Endothelial cell of umbilical vein (primary cell): ENCODE measurements around the gene RNASEH2B. TPM values are rescaled to one million over a fixed set of nuclear protein-coding genes. Genes with fewer than 3 reads are reported as not detected.

Experiments
- BruUV-seq: library from RNA; stranded (reverse); fragments of 400-500 nt; replicated peaks from 2 replicates; lab custom pipeline; 2021; lab: Mats Ljungman, UMichigan
- CTCF ChIA-PET: fragments of 300-600, 350-600 bp; sonication (Branson Sonifier 250); formaldehyde crosslinking; loops from one replicate; lab custom pipeline; 2021; ENCODE audit warnings: antibody characterized with exemption, inconsistent platforms; lab: Charles Lee
- POLR2A ChIA-PET: fragments of 300-600, 350-600 bp; sonication (Branson Sonifier 250); formaldehyde crosslinking; loops from one replicate; lab custom pipeline; 2021; ENCODE audit warnings: antibody characterized with exemption, inconsistent platforms; lab: Charles Lee
- DNase-seq: peaks from one replicate; pipeline ENCODE4 v3.0.0-alpha.2; 2011; ENCODE audit warnings: low read depth, low spot score
- FAIRE-seq: peaks from 2 replicates; lab custom pipeline; 2011; peaks lifted over from hg19 to GRCh38; lab: Jason Lieb, UNC
- H2AFZ ChIP-seq: 2 replicates; pipeline ENCODE4 v1.6.0; 2012; ENCODE audit warnings: low read depth, low read length, control low read depth, inconsistent platforms
- H3K27ac ChIP-seq: 2 replicates; pipeline ENCODE4 v1.5.1; 2011; ENCODE audit warnings: low read depth, mild to moderate bottlenecking, control low read depth, low read length, moderate library complexity; ENCODE audit not compliant: insufficient read depth
- H3K27me3 ChIP-seq, 2 experiments: 2 replicates each; pipeline versions ENCODE4 v1.6.0 to v1.6.1; 2011; ENCODE audit warnings: low read length in 2 of 2, mixed read lengths in 1 of 2; ENCODE audit not compliant: control insufficient read depth in 2 of 2, insufficient read depth in 2 of 2
- H3K36me3 ChIP-seq, 2 experiments: 2 replicates in 1 of 2; 3 replicates in 1 of 2; pipeline ENCODE4 v1.5.1; 2011; ENCODE audit warnings: low read length in 2 of 2, mild to moderate bottlenecking in 1 of 2, moderate library complexity in 1 of 2; ENCODE audit not compliant: control insufficient read depth in 2 of 2, insufficient read depth in 2 of 2; ENCODE audit errors: extremely low read depth in 1 of 2
- H3K4me1 ChIP-seq: 3 replicates; pipeline ENCODE4 v1.5.1; 2011; ENCODE audit warnings: mild to moderate bottlenecking, low read length; ENCODE audit not compliant: control insufficient read depth, insufficient read depth; ENCODE audit errors: extremely low read depth
- H3K4me2 ChIP-seq: 2 replicates; pipeline ENCODE4 v1.6.1; 2011; ENCODE audit warnings: low read length, control low read depth, mixed read lengths; ENCODE audit not compliant: insufficient read depth
- H3K4me3 ChIP-seq, 3 experiments: fragments of 200-600 bp in 1 of 3; sonication (generic), shearing (Covaris generic) in 1 of 3; replicated peaks in 1 of 3; 2 replicates each; pipeline ENCODE4 v1.5.1; 2011 to 2016; ENCODE audit warnings: control low read depth in 3 of 3, low read length in 3 of 3, mild to moderate bottlenecking in 2 of 3, inconsistent platforms in 1 of 3, low read depth in 1 of 3, moderate library complexity in 1 of 3; ENCODE audit not compliant: insufficient read depth in 1 of 3
- H3K79me2 ChIP-seq: 2 replicates; pipeline ENCODE4 v1.6.0; 2012; ENCODE audit warnings: low read length, inconsistent platforms; ENCODE audit not compliant: control insufficient read depth, insufficient read depth
- H3K9ac ChIP-seq: replicated peaks from 2 replicates; pipeline ENCODE3; 2011; ENCODE audit warnings: low read length, control low read depth; ENCODE audit not compliant: insufficient read depth; ENCODE audit errors: extremely low read depth
- H3K9me1 ChIP-seq: replicated peaks from 3 replicates; pipeline ENCODE4 v1.6.0; 2011; ENCODE audit warnings: mild to moderate bottlenecking, low read length; ENCODE audit not compliant: control insufficient read depth, insufficient read depth; ENCODE audit errors: extremely low read depth
- H3K9me3 ChIP-seq: replicated peaks from 2 replicates; pipeline ENCODE4 v1.5.1; 2012; ENCODE audit warnings: low read length, inconsistent platforms; ENCODE audit not compliant: control insufficient read depth, insufficient read depth
- H4K20me1 ChIP-seq: replicated peaks from 2 replicates; pipeline ENCODE3; 2011; ENCODE audit warnings: mild to moderate bottlenecking, low read length; ENCODE audit not compliant: control insufficient read depth, insufficient read depth; ENCODE audit errors: extremely low read depth
- CTCF ChIP-seq, 2 donors: IDR thresholded peaks; 1 replicate in 1 of 2; 2 replicates in 1 of 2; pipeline ENCODE4 v1.5.1; 2011; ENCODE audit warnings: low read length in 2 of 2, mild to moderate bottlenecking in 2 of 2, moderate library complexity in 2 of 2, control low read depth in 1 of 2, inconsistent platforms in 1 of 2, low read depth in 1 of 2; ENCODE audit not compliant: insufficient read depth in 1 of 2; ENCODE audit errors: extremely low read depth in 1 of 2
- EZH2 ChIP-seq: IDR thresholded peaks from 2 replicates; pipeline ENCODE4 v1.6.1; 2012; ENCODE audit warnings: borderline replicate concordance, low read depth, mild to moderate bottlenecking, moderate library complexity, low read length, inconsistent platforms; ENCODE audit not compliant: severe bottlenecking
- FOS ChIP-seq: IDR thresholded peaks from 2 replicates; pipeline ENCODE4 v1.6.1; 2011; ENCODE audit warnings: mild to moderate bottlenecking, low read length, moderate library complexity, borderline replicate concordance; ENCODE audit not compliant: insufficient read depth
- GATA2 ChIP-seq: IDR thresholded peaks from 2 replicates; pipeline ENCODE4 v1.7.0; 2011; ENCODE audit warnings: low read depth, mild to moderate bottlenecking, moderate library complexity, mixed read lengths, low read length; ENCODE audit not compliant: insufficient read length, insufficient read depth
- JUN ChIP-seq: IDR thresholded peaks from 2 replicates; pipeline ENCODE4 v1.6.1; 2011; ENCODE audit warnings: borderline replicate concordance, low read depth; ENCODE audit not compliant: insufficient read length, insufficient read depth
- MYC ChIP-seq: IDR thresholded peaks from one replicate; pipeline ENCODE4 v1.6.1; 2011; ENCODE audit warnings: mild to moderate bottlenecking, low read depth, low read length
- POLR2A ChIP-seq: IDR thresholded peaks from 2 replicates; pipeline ENCODE4 v1.6.1; 2012; ENCODE audit warnings: low read depth, mild to moderate bottlenecking, control low read depth, low read length
- POLR2AphosphoS5 ChIP-seq: IDR thresholded peaks from 2 replicates; pipeline ENCODE4 v1.6.1; 2012; ENCODE audit warnings: low read depth, mild to moderate bottlenecking, control low read depth, low read length, moderate library complexity; ENCODE audit not compliant: insufficient read depth
- dilution Hi-C: fragments of 300-500 bp; cut with MboI; formaldehyde crosslinking; loops from one replicate; pipeline ENCODE4 v1.15.0; 2019; ENCODE audit warnings: low sequenced_read_pairs; ENCODE audit not compliant: extremely low pct_ligation_motif_present
- intact Hi-C: fragments of 100-400 bp; cut with micrococcal nuclease; formaldehyde crosslinking; loops from one replicate; pipeline ENCODE4 v1.10.0; 2022
- polyA plus RNA-seq, 4 experiments: library from polyadenylated mRNA; depleted of rRNA in 3 of 4; stranded (reverse) in 3 of 4; unstranded in 1 of 4; fragments of >200 nt; gene quantifications; 2 replicates each; pipeline versions ENCODE4 v1.2.1 to v1.2.3, GENCODE V29; 2011 to 2012; ENCODE audit warnings: missing spikeins in 1 of 4
- total RNA-seq: library from RNA; stranded (reverse); gene quantifications from 2 replicates; pipeline ENCODE4 v1.2.3, GENCODE V29; 2021
- TF ChIP-seq, protein P1 (sequence below): IDR thresholded peaks from 2 replicates; pipeline ENCODE4 v1.6.1; 2011; ENCODE audit not compliant: insufficient read depth, insufficient read length

RNASEH2B gene
- total and polyA plus RNA-seq, 2 donors (not counting 3 experiments of a cell fraction or from before 2014, with no cell fraction given) = 8.9 to 25.1 TPM

DNA sequence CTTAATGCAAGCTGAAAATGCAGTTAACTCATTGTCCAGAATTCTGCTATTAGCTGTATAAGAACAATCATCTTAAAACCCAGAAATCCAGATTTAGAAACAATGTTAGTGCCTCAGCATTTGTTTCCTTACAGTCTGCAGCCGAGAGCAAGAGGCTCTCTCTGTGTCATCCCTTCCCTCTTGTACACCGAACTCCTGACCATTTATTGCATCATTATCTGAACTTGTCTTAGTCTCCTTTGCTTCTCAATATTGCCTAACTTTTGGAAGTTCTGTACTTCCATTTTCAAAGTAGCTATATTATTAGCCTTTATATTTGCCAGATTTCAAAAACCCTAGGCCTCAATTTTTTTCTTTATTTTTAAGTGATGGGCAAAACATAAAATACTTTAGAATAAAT, 27.1 kb downstream of the RNASEH2B start:
- dilution Hi-C loops (no loop called here), intact Hi-C loops (no loop called here)
- FAIRE-seq = no peak
- Histone ChIP-seq H3K4me3 (no peak overlapping the region), H4K20me1 (no peaks in the 10 kb centered on the region), H3K9me1 (no peaks in the 10 kb centered on the region), H3K79me2 (no peaks in the 10 kb centered on the region), H3K36me3 (no peaks in the 10 kb centered on the region), H2AFZ (no peak overlapping the region), H3K27ac (no peak overlapping the region), H3K9me3 (no peaks in the 10 kb centered on the region), H3K27me3 (no peaks in the 10 kb centered on the region), H3K4me2 (no peak overlapping the region), H3K9ac (no peak overlapping the region), H3K4me1 (no peaks in the 10 kb centered on the region)
- DNase-seq = no peak
- POLR2A ChIA-PET = no interaction called here
- TF ChIP-seq CTCF (IDR thresholded peaks at IDR 0.05; ENCODE audit: extremely low read depth in 1 of 2, insufficient read depth in 1 of 2, low read depth in 1 of 2, low read length in 2 of 2) (no peak), FOS (no peak), POLR2AphosphoS5 (no peak), JUN (no peak), EZH2 (no peak), GATA2 (no peak), POLR2A (no peak), MYC (no peak)
- TF ChIP-seq, protein P1, sequence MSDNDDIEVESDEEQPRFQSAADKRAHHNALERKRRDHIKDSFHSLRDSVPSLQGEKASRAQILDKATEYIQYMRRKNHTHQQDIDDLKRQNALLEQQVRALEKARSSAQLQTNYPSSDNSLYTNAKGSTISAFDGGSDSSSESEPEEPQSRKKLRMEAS = no peak
- CTCF ChIA-PET = interaction anchor here (1.5 kb wide), 1 partner anchor 25 kb away, joined by 6 read pairs; no protein-coding TSS in a partner anchor
- no TSS peak for BruUV-seq
